ENCODE results near the gene MAD1L1.
"Not testable (repeated sequence)": the region's sequence is repeated elsewhere in the genome, so short reads cannot be mapped to it uniquely, and the experiment has no call there.

- TF ChIP-seq CTCF (IDR thresholded peaks at IDR 0.05; ENCODE audit: insufficient read depth, low read length, poor library complexity, severe bottlenecking); EZH2phosphoT487 (conservative IDR thresholded peaks at IDR 0.05; ENCODE audit: low read length): not testable (repeated sequence)
These were observed 407.2 kb downstream of the MAD1L1 start for GRCh38 chr7:1825647-1825896.
